GM12872 (cell line): Measurements from ENCODE around the gene SQSTM1.

Experiments
- TF ChIP-seq, protein P1 (sequence below): IDR thresholded peaks from 3 replicates; pipeline ENCODE4 v1.5.1; 2011; ENCODE audit warnings: low read depth, mild to moderate bottlenecking, low read length, moderate library complexity; ENCODE audit not compliant: insufficient read depth

Gene SQSTM1

GRCh38 chr5:179875741-179876609 is 55.3 kb downstream of the SQSTM1 start:
- TF ChIP-seq, protein P1, sequence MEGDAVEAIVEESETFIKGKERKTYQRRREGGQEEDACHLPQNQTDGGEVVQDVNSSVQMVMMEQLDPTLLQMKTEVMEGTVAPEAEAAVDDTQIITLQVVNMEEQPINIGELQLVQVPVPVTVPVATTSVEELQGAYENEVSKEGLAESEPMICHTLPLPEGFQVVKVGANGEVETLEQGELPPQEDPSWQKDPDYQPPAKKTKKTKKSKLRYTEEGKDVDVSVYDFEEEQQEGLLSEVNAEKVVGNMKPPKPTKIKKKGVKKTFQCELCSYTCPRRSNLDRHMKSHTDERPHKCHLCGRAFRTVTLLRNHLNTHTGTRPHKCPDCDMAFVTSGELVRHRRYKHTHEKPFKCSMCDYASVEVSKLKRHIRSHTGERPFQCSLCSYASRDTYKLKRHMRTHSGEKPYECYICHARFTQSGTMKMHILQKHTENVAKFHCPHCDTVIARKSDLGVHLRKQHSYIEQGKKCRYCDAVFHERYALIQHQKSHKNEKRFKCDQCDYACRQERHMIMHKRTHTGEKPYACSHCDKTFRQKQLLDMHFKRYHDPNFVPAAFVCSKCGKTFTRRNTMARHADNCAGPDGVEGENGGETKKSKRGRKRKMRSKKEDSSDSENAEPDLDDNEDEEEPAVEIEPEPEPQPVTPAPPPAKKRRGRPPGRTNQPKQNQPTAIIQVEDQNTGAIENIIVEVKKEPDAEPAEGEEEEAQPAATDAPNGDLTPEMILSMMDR: no peak

DNA sequence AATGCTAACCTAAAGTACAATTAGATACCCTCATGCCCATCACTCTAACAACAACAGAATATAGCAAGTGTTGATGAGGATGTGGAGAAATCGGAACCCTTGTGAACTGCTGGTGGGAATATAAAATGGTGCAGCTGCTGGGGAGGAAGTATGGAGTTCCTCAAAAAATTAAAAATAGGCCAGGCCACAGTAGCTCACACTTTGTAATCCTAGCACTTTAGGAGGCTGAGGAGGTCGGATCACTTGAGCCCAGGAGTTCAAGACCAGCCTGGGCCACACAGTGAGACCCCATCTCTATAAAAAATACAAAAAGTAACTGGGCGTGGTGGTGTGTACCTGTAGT is 55.9 kb downstream of the SQSTM1 start:
- TF ChIP-seq, protein P1: no peak

DNA sequence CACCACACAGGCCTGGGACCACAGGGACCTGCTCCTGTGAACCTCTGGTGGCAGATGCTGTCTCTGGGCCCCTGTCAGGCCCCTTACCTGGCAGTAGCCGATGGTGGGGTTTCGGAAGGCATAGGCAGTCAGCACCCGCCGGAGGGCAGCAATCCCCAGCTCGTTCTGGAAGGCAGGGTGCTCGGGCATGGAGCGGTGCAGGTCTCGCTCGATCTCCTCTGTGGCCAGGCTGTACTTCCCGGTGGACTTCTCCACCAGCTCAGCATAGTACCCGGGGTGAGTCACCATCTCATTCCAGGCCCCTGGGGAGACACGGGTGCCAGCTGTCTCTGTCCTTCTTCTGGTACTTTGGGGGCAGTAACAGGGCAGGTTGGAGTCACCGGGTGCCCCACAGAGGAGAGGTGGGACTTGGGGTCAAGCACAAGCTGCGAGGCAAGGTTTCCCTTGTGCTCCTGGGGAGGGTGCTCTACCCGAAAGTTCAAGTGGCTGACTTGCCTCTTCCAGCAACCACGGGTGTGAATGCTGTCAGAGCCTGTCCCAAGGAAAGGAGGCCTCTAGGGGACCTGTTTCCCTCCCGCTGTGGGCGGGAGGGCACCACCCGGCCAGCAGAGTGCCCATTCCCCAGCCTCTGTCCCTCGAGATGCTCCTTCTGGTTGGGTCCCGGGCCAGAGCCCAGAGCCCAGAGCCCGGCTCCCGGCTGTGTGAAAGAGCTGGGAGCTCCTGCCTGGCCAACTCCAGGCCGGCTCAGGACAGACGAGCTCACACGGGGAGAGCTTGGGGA is 57.7 kb downstream of the SQSTM1 start:
- TF ChIP-seq, protein P1: no peak

DNA sequence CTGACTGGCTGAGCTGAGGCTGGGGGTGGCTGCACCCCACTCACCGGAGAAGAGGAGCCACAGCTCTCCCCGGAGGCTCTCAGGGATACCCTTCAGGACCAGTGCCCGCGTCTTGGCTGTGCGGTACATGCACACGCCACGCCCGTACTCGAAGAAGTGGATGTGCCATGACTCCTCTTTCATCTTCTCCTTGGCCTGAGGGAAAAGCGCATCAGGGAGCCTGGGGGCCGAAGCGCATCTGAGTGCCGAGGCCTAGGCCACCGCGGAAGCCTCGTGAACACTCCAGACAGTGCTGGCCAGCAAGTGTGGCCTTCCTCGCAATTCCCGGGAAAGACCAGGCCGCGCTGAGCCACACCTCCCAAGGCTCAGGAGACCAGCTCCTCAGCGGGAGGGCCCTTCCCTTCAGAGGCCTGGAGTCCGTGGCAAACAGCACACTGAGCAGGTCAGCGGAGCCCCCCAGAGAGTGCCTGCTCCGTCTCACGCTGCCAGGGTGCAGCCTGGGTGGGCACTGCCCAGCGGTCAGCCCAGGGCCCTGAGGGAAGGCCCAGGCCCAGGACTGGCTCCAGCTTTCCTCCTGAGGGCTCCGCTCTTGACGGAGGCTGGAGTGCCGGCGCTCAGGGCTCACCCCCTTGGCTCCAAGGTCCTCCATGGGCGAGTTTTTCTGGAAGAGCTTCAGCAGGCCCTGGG is 58.4 kb downstream of the SQSTM1 start:
- TF ChIP-seq, protein P1: no peak

GRCh38 chr5:179879690-179880010 is 58.9 kb downstream of the SQSTM1 start:
- TF ChIP-seq, protein P1: no peak

DNA sequence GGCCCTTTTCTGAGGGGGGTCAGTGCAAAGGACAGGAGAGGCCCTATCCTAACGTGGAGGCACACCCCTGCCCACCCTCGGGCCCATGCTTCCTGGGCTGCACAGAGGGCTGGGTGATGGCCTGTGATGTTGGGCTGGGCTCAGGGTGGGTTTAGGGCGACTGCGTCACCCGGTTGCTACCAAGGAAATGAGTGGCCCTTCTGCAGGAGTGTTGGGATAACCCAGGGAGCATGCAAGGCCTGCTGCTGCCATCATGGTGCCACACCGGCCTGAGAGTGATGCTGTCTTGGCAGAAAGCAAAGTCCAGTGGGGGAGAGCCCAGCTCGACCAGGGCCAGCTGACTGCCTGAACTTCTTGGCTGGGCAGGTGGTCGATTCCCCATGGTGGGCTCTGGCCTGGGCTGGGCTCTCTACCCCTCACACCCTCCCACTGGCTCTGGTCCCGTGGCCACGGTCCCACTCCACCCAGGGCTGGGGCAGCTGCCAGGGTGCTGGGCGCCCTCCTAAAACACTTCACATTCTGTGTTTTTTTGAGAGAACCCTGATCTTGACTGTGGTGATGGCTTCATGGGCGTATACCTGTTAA is 59.5 kb downstream of the SQSTM1 start:
- TF ChIP-seq, protein P1: no peak

GRCh38 chr5:179880848-179881590 is 60.3 kb downstream of the SQSTM1 start:
- TF ChIP-seq, protein P1: no peak
